ENCODE measurements around the gene ABCC6.
"Not testable (repeated sequence)": the region's sequence is repeated elsewhere in the genome, so short reads cannot be mapped to it uniquely, and the experiment has no call there.

Gene ABCC6

GRCh38 chr16:16221382-16221781, 1.9 kb downstream of the ABCC6 start:
- not testable (repeated sequence) for FAIRE-seq

- not testable (repeated sequence) for FAIRE-seq
Observed at GRCh38 chr16:16220449-16220848, 2.8 kb downstream of the ABCC6 start.

- not testable (repeated sequence) for FAIRE-seq
Observed at GRCh38 chr16:16218787-16219186, 4.5 kb downstream of the ABCC6 start.

GRCh38 chr16:16218349-16218748, 4.9 kb downstream of the ABCC6 start:
- FAIRE-seq, result not testable (repeated sequence)

- FAIRE-seq, result not testable (repeated sequence)
Observed at GRCh38 chr16:16213863-16214293, 9.4 kb downstream of the ABCC6 start.

GRCh38 chr16:16211404-16211803, 11.9 kb downstream of the ABCC6 start:
- FAIRE-seq, result not testable (repeated sequence)

- not testable (repeated sequence) for FAIRE-seq
Observed at GRCh38 chr16:16208461-16208860, 14.8 kb downstream of the ABCC6 start.

- not testable (repeated sequence) for FAIRE-seq
Observed at GRCh38 chr16:16207787-16208334, 15.4 kb downstream of the ABCC6 start.

GRCh38 chr16:16207097-16207786, 16.1 kb downstream of the ABCC6 start:
- not testable (repeated sequence) for FAIRE-seq

- not testable (repeated sequence) for FAIRE-seq
Observed at GRCh38 chr16:16205864-16206263, 17.4 kb downstream of the ABCC6 start.

- not testable (repeated sequence) for FAIRE-seq
Observed at GRCh38 chr16:16204552-16204951, 18.7 kb downstream of the ABCC6 start.

- not testable (repeated sequence) for FAIRE-seq
Observed at GRCh38 chr16:16203494-16203893, 19.8 kb downstream of the ABCC6 start.

- peak; percentile 74 for FAIRE-seq
Observed at GRCh38 chr16:16202400-16203143, 20.7 kb downstream of the ABCC6 start.

- not testable (repeated sequence) for FAIRE-seq
Observed at GRCh38 chr16:16201880-16202279, 21.4 kb downstream of the ABCC6 start.

GRCh38 chr16:16200391-16200790, 22.9 kb downstream of the ABCC6 start:
- not testable (repeated sequence) for FAIRE-seq

- not testable (repeated sequence) for FAIRE-seq
Observed at GRCh38 chr16:16199428-16199827, 23.9 kb downstream of the ABCC6 start.

- no peak for FAIRE-seq
Observed at GRCh38 chr16:16197966-16198365, 25.3 kb downstream of the ABCC6 start.

- FAIRE-seq, result no peak
Observed at GRCh38 chr16:16197331-16197730, 26.0 kb downstream of the ABCC6 start.

GRCh38 chr16:16196099-16196498, 27.2 kb downstream of the ABCC6 start:
- FAIRE-seq, result no peak

GRCh38 chr16:16191493-16192167, 31.7 kb downstream of the ABCC6 start:
- no peak for FAIRE-seq

GRCh38 chr16:16190966-16191365, 32.3 kb downstream of the ABCC6 start:
- FAIRE-seq, result not testable (repeated sequence)

GRCh38 chr16:16190546-16190945, 32.7 kb downstream of the ABCC6 start:
- FAIRE-seq, result no peak

- no peak for FAIRE-seq
Observed at GRCh38 chr16:16189842-16190241, 33.5 kb downstream of the ABCC6 start.
